Activated naive CD8-positive, alpha-beta T cell treated with anti-CD3 and anti-CD28 coated beads, Interleukin-2, amount 50 U/mL, for 16 hours (primary cell): ENCODE measurements around the gene HSPA5.
"Not testable (repeated sequence)": the region's sequence is repeated elsewhere in the genome, so short reads cannot be mapped to it uniquely, and the experiment has no call there.

ENCODE experiments used
- DNase-seq: peaks from one replicate; pipeline ENCODE4 v3.0.0-alpha.2; 2020; ENCODE audit warnings: low read depth, low spot score

HSPA5 gene

GRCh38 chr9:125241000-125241862, at the start of gene HSPA5:
Gene HSPA5 (minus strand): TSS chr9:125241343. CDS start chr9:125241126, 217 bp downstream.
- DNase-seq: peak; percentile 99

- DNase-seq: not testable (repeated sequence)
Observed at GRCh38 chr9:125286935-125287433, 45.8 kb upstream of the HSPA5 start.

DNA sequence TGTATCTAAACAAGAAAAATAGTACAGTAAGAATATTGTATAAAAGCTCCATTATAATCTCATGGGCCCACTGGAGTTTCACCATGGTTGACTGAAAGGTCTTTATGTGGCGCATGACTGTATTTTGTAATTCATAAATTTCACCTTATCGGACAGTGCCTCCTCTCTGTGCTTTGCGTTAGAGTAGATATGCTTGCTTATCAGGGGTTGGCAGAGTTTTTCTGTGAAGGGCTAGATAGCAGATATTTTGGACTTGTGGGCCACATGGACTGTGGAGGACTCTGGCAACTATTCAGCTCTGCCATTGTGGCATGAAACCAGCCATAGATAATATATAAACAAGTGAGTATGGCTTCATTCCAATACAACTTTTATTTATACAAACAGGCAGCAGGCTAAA, 43.7 kb upstream of the HSPA5 start:
- no peak for DNase-seq

- DNase-seq: no peak
Observed at GRCh38 chr9:125280945-125281344, 39.8 kb upstream of the HSPA5 start.

DNA sequence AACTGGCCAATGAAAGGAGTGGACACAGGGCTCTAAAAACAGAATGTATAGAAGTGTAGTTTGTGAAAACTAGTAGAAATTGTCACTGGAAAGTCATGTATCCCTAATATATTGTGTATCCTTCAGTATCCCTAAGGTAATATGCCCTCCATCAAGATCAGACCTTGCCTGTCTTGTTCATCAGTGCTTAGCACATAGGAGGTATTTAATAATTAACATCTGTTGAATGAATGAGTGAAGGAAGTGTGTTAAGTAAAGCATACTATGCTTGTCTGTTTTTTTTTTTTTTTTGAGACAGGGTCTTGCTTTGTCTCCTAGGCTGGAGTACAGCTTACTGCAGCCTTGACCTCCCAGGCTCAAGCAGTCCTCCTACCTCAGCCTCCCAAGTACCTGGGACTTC, 36.3 kb upstream of the HSPA5 start:
- no peak for DNase-seq

DNA sequence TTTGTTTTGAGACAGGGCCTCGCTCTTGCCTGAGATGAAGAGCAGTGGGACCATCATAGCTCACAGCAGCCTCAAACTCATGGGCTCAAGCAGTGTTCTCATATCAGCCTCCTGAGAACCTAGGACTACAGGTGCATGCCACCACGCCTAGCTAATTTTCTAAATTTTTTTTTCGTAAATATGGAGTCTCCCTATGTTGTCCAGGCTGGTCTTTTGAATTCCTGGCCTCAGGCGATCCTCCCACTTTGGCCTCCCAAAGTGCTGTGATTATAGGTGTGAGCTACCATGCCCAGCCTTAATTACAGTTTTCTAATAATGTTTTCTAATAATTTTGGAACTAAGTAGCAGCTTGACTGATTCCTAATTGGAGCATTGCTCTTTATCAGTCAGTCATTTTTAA, 35.6 kb upstream of the HSPA5 start:
- DNase-seq: no peak

DNA sequence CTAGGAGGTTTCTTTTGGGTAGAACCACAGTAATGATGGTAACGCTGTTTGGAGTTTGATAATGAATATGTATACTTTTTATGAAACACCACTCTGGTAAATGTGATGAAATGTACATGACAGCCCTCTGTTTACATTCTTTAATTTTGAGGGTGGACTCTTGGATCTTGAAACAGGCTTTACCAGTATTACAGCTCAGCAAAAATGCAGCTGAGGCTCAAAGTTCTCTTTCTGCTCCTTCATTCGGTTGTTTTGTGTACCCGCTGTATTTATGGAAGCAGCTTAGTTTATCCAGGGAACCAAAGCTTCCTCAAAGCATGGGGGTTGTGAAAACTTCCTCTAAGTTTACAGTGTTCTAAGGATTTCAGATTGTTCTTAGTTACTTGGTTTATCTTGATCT, 31.6 kb upstream of the HSPA5 start:
- no peak for DNase-seq

GRCh38 chr9:125271081-125271480, 29.9 kb upstream of the HSPA5 start:
- DNase-seq: no peak

GRCh38 chr9:125269014-125269397, 27.9 kb upstream of the HSPA5 start:
- DNase-seq: no peak

GRCh38 chr9:125268394-125269013, 27.4 kb upstream of the HSPA5 start:
- no peak for DNase-seq

- DNase-seq: not testable (repeated sequence)
Observed at GRCh38 chr9:125264068-125264467, 22.9 kb upstream of the HSPA5 start.

- DNase-seq: no peak
Observed at GRCh38 chr9:125262294-125262991, 21.3 kb upstream of the HSPA5 start.

- peak; percentile 65 for DNase-seq
Observed at GRCh38 chr9:125261501-125262293, 20.6 kb upstream of the HSPA5 start, which contains the start of gene GAPVD1. Gene GAPVD1 (plus strand): TSS chr9:125261826. CDS start chr9:125298922, 37,096 bp downstream.

DNA sequence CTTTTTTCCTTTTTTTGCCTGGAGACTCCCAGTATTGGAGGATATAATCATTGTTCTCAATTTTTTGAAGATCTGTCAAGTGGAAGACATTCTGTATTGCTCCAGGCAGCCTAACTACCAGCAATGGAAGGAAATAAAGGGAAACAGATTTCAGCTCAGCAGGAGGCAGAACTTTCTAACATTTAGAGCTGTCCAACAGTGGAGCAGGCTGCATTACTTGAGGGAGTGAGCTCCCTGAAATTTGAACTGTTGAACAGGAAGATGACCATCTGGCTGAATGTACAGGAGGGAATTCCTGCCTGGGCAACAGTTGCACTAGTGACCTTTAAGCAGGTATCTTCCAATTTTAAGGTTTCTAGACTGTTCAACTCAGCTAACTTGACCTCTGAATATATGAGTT, 19.4 kb upstream of the HSPA5 start:
- no peak for DNase-seq

DNA sequence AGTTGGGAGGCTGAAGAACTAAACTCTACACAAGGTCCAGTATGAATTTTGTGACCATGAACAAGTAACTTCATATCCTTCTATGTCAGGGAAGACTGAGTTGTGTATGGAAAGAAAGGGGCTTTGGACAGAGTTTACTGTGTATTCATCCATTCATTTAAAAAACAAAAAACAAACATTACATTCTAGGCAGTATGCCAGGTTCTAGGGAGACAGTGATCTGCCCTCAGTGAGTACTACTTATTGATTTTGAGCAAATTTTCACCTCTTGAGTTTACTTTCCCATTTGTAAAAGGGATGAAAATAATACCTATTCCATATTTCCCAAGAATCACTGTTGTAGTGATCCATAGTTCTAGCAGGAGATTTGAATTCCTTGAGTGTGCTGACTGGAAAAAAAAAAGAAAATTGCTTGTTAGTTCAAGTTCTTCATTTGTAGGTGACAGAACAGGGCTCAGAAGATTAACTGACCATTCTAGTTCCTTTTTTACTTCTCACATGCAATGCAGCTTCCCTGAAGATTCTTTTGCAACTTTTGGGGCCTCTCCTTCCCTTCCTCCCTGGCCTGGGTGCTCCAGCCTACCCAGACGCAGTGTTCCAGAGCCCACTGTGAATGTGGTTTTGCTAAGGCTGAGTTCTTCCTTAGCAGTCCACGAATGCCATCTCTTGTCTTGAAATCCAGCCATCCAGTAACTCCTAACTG, 17.8 kb upstream of the HSPA5 start:
- no peak for DNase-seq

GRCh38 chr9:125258160-125258785, 17.1 kb upstream of the HSPA5 start:
- DNase-seq: no peak

GRCh38 chr9:125255781-125256391, 14.7 kb upstream of the HSPA5 start:
- no peak for DNase-seq

- DNase-seq: no peak
Observed at GRCh38 chr9:125254231-125254630, 13.1 kb upstream of the HSPA5 start.

- no peak for DNase-seq
Observed at GRCh38 chr9:125246261-125246667, 5.1 kb upstream of the HSPA5 start.

DNA sequence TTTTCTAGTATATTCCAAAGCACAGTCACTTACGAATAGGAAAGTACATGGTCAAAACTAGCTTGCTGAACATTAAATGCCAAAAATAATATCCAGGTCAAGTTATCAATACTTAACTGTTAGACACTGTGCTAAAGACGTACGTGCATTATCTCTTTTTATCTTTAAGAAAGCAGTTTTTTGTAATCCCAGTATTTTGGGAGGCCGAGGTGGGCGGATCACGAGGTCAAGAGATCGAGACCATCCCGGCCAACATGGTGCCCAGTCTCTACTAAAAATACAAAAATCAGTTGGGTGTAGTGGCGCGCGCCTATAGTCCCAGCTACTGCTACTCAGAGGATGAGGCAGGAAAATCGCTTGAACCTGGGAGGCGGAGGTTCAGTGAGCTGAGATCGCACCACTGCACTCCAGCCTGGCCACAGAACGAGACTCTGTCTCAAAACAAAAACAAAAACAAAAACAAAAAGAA, 2.7 kb upstream of the HSPA5 start:
- DNase-seq: no peak
